WTC11 (cell line): ENCODE data around the gene PCP2. TPM values are rescaled to one million over a fixed set of nuclear protein-coding genes. Genes with fewer than 3 reads are reported as not detected.
A peak's percentile ranks its signal among the peaks of the same experiment; 100 is the strongest.

Experiments
- ATAC-seq: fragments of 200-7000 bp; cut with Tn5 transposase; 2 replicates; pipeline ENCODE4 v1.10.0; 2021; ENCODE audit warnings: mild to moderate bottlenecking, moderate library complexity
- CTCF ChIA-PET: fragments of 300-600 bp; sonication (Branson Sonifier 250); formaldehyde crosslinking; loops from one replicate; lab custom pipeline; 2021; ENCODE audit warnings: antibody characterized with exemption; lab: Charles Lee
- POLR2A ChIA-PET: fragments of 350-600 bp; sonication (Branson Sonifier 250); formaldehyde crosslinking; loops from one replicate; lab custom pipeline; 2021; ENCODE audit warnings: antibody characterized with exemption; lab: Charles Lee
- DNase-seq: peaks from one replicate; pipeline ENCODE4 v3.0.0; 2021; ENCODE audit warnings: low spot score
- H3K27ac Mint-ChIP-seq: 2 replicates; pipeline ENCODE4 v1.8.0; 2021; ENCODE audit warnings: mixed read lengths
- H3K27me3 Mint-ChIP-seq: 2 replicates; pipeline ENCODE4 v1.8.0; 2021; ENCODE audit warnings: low read depth, mild to moderate bottlenecking, moderate library complexity, mixed read lengths
- H3K36me3 Mint-ChIP-seq: 2 replicates; pipeline ENCODE4 v1.8.0; 2021; ENCODE audit warnings: mixed read lengths
- H3K4me1 Mint-ChIP-seq: 2 replicates; pipeline ENCODE4 v1.8.0; 2022; ENCODE audit warnings: mixed read lengths
- H3K4me3 Mint-ChIP-seq: 2 replicates; pipeline ENCODE4 v1.8.0; 2021; ENCODE audit warnings: mild to moderate bottlenecking, moderate library complexity, mixed read lengths
- H3K9me3 Mint-ChIP-seq: 2 replicates; pipeline ENCODE4 v1.8.0; 2021; ENCODE audit warnings: mixed read lengths
- AR ChIP-seq: fragments of 250-450 bp; sonication (Bioruptor Pico); IDR thresholded peaks from 2 replicates; pipeline ENCODE4 v1.9.0; 2021; ENCODE audit warnings: mild to moderate bottlenecking
- ATF1 ChIP-seq: sonication (generic); formaldehyde crosslinking; IDR thresholded peaks from 2 replicates; pipeline ENCODE4 v1.8.1; 2023; ENCODE audit warnings: mild to moderate bottlenecking, moderate library complexity, missing genetic modification reagents
- CREB1 ChIP-seq: sonication (generic); formaldehyde crosslinking; IDR thresholded peaks from 2 replicates; pipeline ENCODE4 v1.8.0; 2023; ENCODE audit warnings: mild to moderate bottlenecking, missing genetic modification reagents
- ELF4 ChIP-seq: sonication (generic); formaldehyde crosslinking; IDR thresholded peaks from 2 replicates; pipeline ENCODE4 v1.8.1; 2022; ENCODE audit warnings: low read depth, mild to moderate bottlenecking, moderate library complexity, missing genetic modification reagents
- HMGXB4 ChIP-seq: sonication (generic); formaldehyde crosslinking; IDR thresholded peaks from 2 replicates; pipeline ENCODE4 v1.8.1; 2023; ENCODE audit warnings: mild to moderate bottlenecking, moderate library complexity, missing genetic modification reagents
- IRF2 ChIP-seq: sonication (generic); formaldehyde crosslinking; IDR thresholded peaks from 2 replicates; pipeline ENCODE4 v1.8.0; 2022; ENCODE audit warnings: low read depth, missing genetic modification reagents, borderline replicate concordance
- JUN ChIP-seq: sonication (generic); formaldehyde crosslinking; IDR thresholded peaks from 2 replicates; pipeline ENCODE4 v1.8.0; 2023; ENCODE audit warnings: mild to moderate bottlenecking, missing genetic modification reagents
- MLX ChIP-seq: sonication (generic); formaldehyde crosslinking; IDR thresholded peaks from 2 replicates; pipeline ENCODE4 v1.8.1; 2023; ENCODE audit warnings: mild to moderate bottlenecking, missing genetic modification reagents, moderate library complexity
- NR1H2 ChIP-seq: sonication (generic); formaldehyde crosslinking; IDR thresholded peaks from 2 replicates; pipeline ENCODE4 v1.9.0; 2021; ENCODE audit warnings: mild to moderate bottlenecking, moderate library complexity, missing genetic modification reagents
- NR3C1 ChIP-seq: sonication (generic); formaldehyde crosslinking; conservative IDR thresholded peaks from 2 replicates; pipeline ENCODE4 v1.8.1; 2023; ENCODE audit warnings: low read depth, mild to moderate bottlenecking, missing genetic modification reagents
- TCF7 ChIP-seq: sonication (generic); formaldehyde crosslinking; IDR thresholded peaks from 2 replicates; pipeline ENCODE4 v1.8.0; 2022; ENCODE audit warnings: mild to moderate bottlenecking, low read depth, missing genetic modification reagents, moderate library complexity
- ZMAT4 ChIP-seq: fragments of 250-450 bp; sonication (Bioruptor Pico); IDR thresholded peaks from 2 replicates; pipeline ENCODE4 v1.9.0; 2021; ENCODE audit warnings: mild to moderate bottlenecking
- ZNF263 ChIP-seq: sonication (generic); formaldehyde crosslinking; IDR thresholded peaks from 2 replicates; pipeline ENCODE4 v1.8.1; 2022; ENCODE audit warnings: low read depth, mild to moderate bottlenecking, moderate library complexity, missing genetic modification reagents
- ZNF512 ChIP-seq: sonication (generic); formaldehyde crosslinking; IDR thresholded peaks from 2 replicates; pipeline ENCODE4 v1.8.1; 2022; ENCODE audit warnings: missing genetic modification reagents, borderline replicate concordance
- ZNF532 ChIP-seq: fragments of 250-450 bp; sonication (Bioruptor Pico); IDR thresholded peaks from 2 replicates; pipeline ENCODE4 v1.9.0; 2021; ENCODE audit warnings: mild to moderate bottlenecking, borderline replicate concordance
- total RNA-seq: library from RNA; stranded (reverse); gene quantifications from 3 replicates; pipeline ENCODE4 v1.2.3, GENCODE V29; 2021
- TF ChIP-seq, protein P1 (sequence below): sonication (generic); formaldehyde crosslinking; IDR thresholded peaks from 2 replicates; pipeline ENCODE4 v1.8.1; 2022; ENCODE audit warnings: low read depth, mild to moderate bottlenecking, moderate library complexity, missing genetic modification reagents, borderline replicate concordance

The PCP2 gene
- total RNA-seq, 1 experiment from 2014 or later, result 0.48 TPM

DNA sequence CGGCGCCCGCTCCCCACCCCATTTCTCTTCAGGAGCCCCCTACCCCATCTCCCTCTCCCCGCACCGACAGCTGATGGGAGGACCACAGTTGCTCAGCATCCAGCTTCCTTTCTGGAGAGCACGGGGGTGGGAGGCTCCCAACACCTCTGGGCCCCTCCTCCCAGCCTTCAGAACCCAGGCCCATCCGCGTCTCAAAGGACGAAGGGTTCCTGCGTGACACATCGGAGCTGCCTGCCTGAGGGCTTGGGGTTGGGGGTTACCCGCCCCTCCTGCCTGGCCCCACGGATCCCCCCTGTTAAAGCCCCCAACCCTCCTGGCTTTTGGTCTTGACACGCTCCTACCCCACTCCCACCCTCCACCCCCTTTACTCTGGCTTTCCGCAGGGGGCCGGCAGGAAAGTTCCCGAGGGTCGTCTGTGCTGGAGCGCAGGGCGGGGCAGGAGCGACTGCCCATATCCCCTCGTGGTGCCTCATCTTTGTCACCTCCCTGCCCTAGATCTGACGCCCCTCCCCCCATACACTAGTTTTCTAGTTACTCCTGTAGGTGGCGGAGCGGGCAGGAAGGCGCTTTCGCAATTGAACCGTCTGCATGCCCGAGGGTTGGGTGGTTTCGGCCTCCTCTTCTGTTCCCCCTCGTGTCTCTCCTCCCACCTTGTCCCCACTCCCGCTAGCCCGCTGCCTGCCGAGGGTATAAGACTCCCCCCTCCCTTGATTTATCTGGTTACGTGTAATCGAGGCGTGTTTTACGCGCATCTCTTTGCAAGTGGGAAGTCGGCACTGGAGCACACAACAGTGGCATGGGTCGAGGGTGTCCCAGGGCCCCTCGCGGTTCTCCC is 48.0 kb upstream of the PCP2 start (continued):
- TF ChIP-seq ZNF532 (CRISPR knock-in tag), result no peak
- TF ChIP-seq IRF2 (CRISPR knock-in tag), result no peak
- TF ChIP-seq, protein P1, sequence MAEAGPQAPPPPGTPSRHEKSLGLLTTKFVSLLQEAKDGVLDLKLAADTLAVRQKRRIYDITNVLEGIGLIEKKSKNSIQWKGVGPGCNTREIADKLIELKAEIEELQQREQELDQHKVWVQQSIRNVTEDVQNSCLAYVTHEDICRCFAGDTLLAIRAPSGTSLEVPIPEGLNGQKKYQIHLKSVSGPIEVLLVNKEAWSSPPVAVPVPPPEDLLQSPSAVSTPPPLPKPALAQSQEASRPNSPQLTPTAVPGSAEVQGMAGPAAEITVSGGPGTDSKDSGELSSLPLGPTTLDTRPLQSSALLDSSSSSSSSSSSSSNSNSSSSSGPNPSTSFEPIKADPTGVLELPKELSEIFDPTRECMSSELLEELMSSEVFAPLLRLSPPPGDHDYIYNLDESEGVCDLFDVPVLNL (CRISPR knock-in tag), result no peak
- no peak for TF ChIP-seq ZNF512 (CRISPR knock-in tag)
- no peak for TF ChIP-seq TCF7 (CRISPR knock-in tag)
- TF ChIP-seq NR1H2 (CRISPR knock-in tag), result no peak
- TF ChIP-seq HMGXB4 (CRISPR knock-in tag), result peak; percentile 34; the same call in 1 of the 2 replicates
- TF ChIP-seq ZMAT4 (CRISPR knock-in tag), result no peak
- no peak for TF ChIP-seq ATF1 (CRISPR knock-in tag)
- no peak for TF ChIP-seq NR3C1 (CRISPR knock-in tag)
- TF ChIP-seq, all 79 proteins: peak for 2

DNA sequence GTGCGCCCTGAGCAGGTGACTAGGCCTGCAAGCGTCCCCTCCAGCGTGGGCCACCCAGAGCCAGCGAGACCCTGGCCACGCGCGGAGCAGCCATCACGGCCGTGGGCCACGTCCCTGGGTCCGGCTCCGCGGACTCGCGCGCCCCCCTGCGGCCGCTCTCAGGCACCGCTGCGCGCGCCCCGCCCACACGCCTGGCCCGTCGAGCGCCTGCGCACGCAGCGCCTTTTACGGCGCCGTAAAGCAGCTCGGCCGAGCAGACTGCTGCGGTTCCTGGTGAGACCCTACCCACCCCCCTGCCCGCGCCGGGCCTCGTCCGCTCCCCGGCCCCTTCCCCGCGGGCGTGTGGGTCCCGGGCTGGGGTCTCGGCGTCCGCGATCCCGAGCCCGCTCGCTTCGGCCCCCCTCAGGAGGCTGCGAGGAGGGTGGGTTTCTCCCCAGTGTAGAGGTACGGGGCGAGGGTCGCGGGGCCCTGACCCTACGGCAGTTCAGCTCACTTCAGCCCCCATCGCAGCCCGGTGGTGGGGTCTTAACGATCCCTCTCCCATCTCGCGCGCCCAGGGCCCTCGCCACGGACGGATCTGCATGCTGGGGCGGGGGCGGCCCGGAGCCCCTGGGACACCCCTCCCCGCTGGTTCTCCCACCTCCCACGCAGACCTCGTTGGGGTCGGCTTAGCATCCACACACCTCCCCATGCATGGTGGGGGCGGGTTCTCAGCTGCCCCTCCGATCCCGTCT is 47.3 kb upstream of the PCP2 start, which contains the start of gene TRAPPC5:
Gene TRAPPC5, plus strand, starts transcription at position 228 of the 734 bp plus-strand sequence. CDS start 1,421 bp downstream, outside the sequence.
- Mint-ChIP-seq H3K27me3 (peaks cover 37% of the 10 kb centered on the region), H3K4me3 (peak within 1 kb of the TSS; percentile 79), H3K27ac (no peak within 1 kb of the TSS), H3K4me1 (peaks cover 16% of the 10 kb centered on the region), H3K9me3 (no peaks in the 10 kb centered on the region), H3K36me3 (peaks cover 14% of the 10 kb centered on the region)
- peak; percentile 86 for DNase-seq
- CTCF ChIA-PET, result interaction anchor here (0.6 to 2.7 kb wide), 93 partner anchors 9 to 581 kb away, joined by 3 to 99 read pairs (median 5); partner anchors contain the start of genes CAMSAP3, CD209, MAP2K7 and MCOLN1
- peak; percentile 60 for ATAC-seq
- POLR2A ChIA-PET, result interaction anchor here (0.6 to 1.3 kb wide), 4 partner anchors 109 to 188 kb away, joined by 3 to 14 read pairs (median 4); no protein-coding TSS in a partner anchor
- no peak for TF ChIP-seq ELF4
- TF ChIP-seq ZNF263, result no peak
- TF ChIP-seq AR (CRISPR knock-in tag), result no peak
- peak; percentile 77; the same call in 1 of the 2 replicates for TF ChIP-seq HMGXB4 (CRISPR knock-in tag)
- TF ChIP-seq JUN (CRISPR knock-in tag), result no peak
- no peak for TF ChIP-seq MLX
- no peak for TF ChIP-seq CREB1 (CRISPR knock-in tag)
